HCT116 (cell line): ENCODE measurements around the gene CSNK2A1. TPM values are rescaled to one million over a fixed set of nuclear protein-coding genes. Genes with fewer than 3 reads are reported as not detected.

Experiments
- ATAC-seq: fragments of 200-7000 bp; cut with Tn5 transposase; 2 replicates; pipeline ENCODE4 v1.9.1; 2020; ENCODE audit warnings: mild to moderate bottlenecking, moderate library complexity
- BruUV-seq: library from RNA; stranded (reverse); fragments of 400-500 nt; replicated peaks from 2 replicates; lab custom pipeline; 2021; lab: Mats Ljungman, UMichigan
- CTCF ChIA-PET: fragments of 300-600 bp; sonication (Branson Sonifier 250); formaldehyde crosslinking; loops from one replicate; lab custom pipeline; 2021; ENCODE audit warnings: antibody characterized with exemption; lab: Charles Lee
- POLR2A ChIA-PET: fragments of 300-600, 350-600 bp; sonication (Branson Sonifier 250); formaldehyde crosslinking; loops from one replicate; lab custom pipeline; 2021; ENCODE audit warnings: antibody characterized with exemption; lab: Charles Lee
- RAD21 ChIA-PET, 2 experiments: fragments of 300-600 bp; sonication (Branson Sonifier 250); formaldehyde crosslinking; loops; one replicate each; lab custom pipeline; 2023; ENCODE audit warnings: low total read pairs in 2 of 2; ENCODE audit not compliant: uncharacterized antibody in 2 of 2, unreplicated experiment in 2 of 2, low non-redundant PET in 1 of 2; lab: Charles Lee
- DNase-seq: peaks from one replicate; pipeline ENCODE4 v3.0.0-alpha.2; 2010; ENCODE audit warnings: low read depth, low spot score
- H2AFZ ChIP-seq: fragments of 200-600 bp; shearing (Covaris generic), sonication (generic); 2 replicates; pipeline ENCODE4 v1.6.1; 2017; ENCODE audit warnings: low read depth, mixed run types, mixed read lengths, antibody characterized with exemption, low read length; ENCODE audit not compliant: poor library complexity, severe bottlenecking
- H3K27ac ChIP-seq: 2 replicates; pipeline ENCODE4 v1.5.1; 2012; ENCODE audit warnings: low read depth, low read length
- H3K27me3 ChIP-seq: fragments of 200-600 bp; sonication (generic); 2 replicates; pipeline ENCODE4 v1.6.1; 2016; ENCODE audit warnings: mixed run types, low read length, mixed read lengths; ENCODE audit not compliant: insufficient read depth
- H3K36me3 ChIP-seq, 2 experiments: fragments of 200-500 bp in 1 of 2; fragments of 200-600 bp in 1 of 2; sonication (Bioruptor generic) in 1 of 2; sonication (generic) in 1 of 2; 2 replicates each; pipeline versions ENCODE4 v1.5.1 to v1.6.1; 2014 to 2016; ENCODE audit warnings: low read length in 2 of 2, inconsistent platforms in 1 of 2, mixed read lengths in 1 of 2, mixed run types in 1 of 2; ENCODE audit not compliant: insufficient read depth in 2 of 2, control insufficient read depth in 1 of 2
- H3K4me1 ChIP-seq, 2 experiments: fragments of 200-600 bp in 1 of 2; sonication (generic) in 1 of 2; 2 replicates each; pipeline versions ENCODE4 v1.5.1 to v1.6.1; 2012 to 2017; ENCODE audit warnings: low read length in 2 of 2, inconsistent platforms in 1 of 2, mild to moderate bottlenecking in 1 of 2, mixed read lengths in 1 of 2, mixed run types in 1 of 2, moderate library complexity in 1 of 2; ENCODE audit not compliant: insufficient read depth in 2 of 2, control insufficient read depth in 1 of 2
- H3K4me2 ChIP-seq: fragments of 200-600 bp; sonication (generic); 2 replicates; pipeline ENCODE4 v1.6.1; 2017; ENCODE audit warnings: mixed run types, low read length, mixed read lengths
- H3K4me3 ChIP-seq, 2 experiments: fragments of 200-600 bp in 1 of 2; sonication (generic) in 1 of 2; replicated peaks in 1 of 2; 2 replicates each; pipeline ENCODE4 v1.5.1; 2011 to 2016; ENCODE audit warnings: low read length in 2 of 2, control low read depth in 1 of 2, low read depth in 1 of 2, mild to moderate bottlenecking in 1 of 2, mixed read lengths in 1 of 2, mixed run types in 1 of 2
- H3K79me2 ChIP-seq: fragments of 200-600 bp; sonication (generic); 2 replicates; pipeline ENCODE4 v1.6.1; 2017; ENCODE audit warnings: mild to moderate bottlenecking, mixed run types, low read length, moderate library complexity, mixed read lengths; ENCODE audit not compliant: insufficient read depth
- H3K9ac ChIP-seq: fragments of 200-600 bp; sonication (generic); 2 replicates; pipeline ENCODE4 v1.6.1; 2016; ENCODE audit warnings: low read length, mixed read lengths
- H3K9me2 ChIP-seq: fragments of 200-600 bp; sonication (generic), shearing (Covaris generic); 2 replicates; pipeline ENCODE4 v1.6.1; 2017; ENCODE audit warnings: mixed run types, mild to moderate bottlenecking, moderate library complexity; ENCODE audit not compliant: insufficient read depth
- H3K9me3 ChIP-seq, 2 experiments: fragments of 200-500 bp in 1 of 2; fragments of 200-600 bp in 1 of 2; sonication (Bioruptor generic) in 1 of 2; sonication (generic) in 1 of 2; 2 replicates each; pipeline ENCODE4 v1.6.1; 2014 to 2017; ENCODE audit warnings: low read length in 2 of 2, mixed read lengths in 2 of 2, inconsistent platforms in 1 of 2, low read depth in 1 of 2, mild to moderate bottlenecking in 1 of 2, mixed run types in 1 of 2, moderate library complexity in 1 of 2; ENCODE audit not compliant: control insufficient read depth in 1 of 2, insufficient read depth in 1 of 2
- H4K20me1 ChIP-seq: fragments of 200-600 bp; sonication (generic), shearing (Covaris generic); 2 replicates; pipeline ENCODE4 v1.6.1; 2017; ENCODE audit warnings: mixed run types, mild to moderate bottlenecking, moderate library complexity; ENCODE audit not compliant: insufficient read depth
- CBX3 ChIP-seq: IDR thresholded peaks from 2 replicates; pipeline ENCODE4 v1.6.1; 2012; ENCODE audit warnings: low read depth
- CEBPB ChIP-seq: IDR thresholded peaks from 2 replicates; pipeline ENCODE4 v1.6.1; 2012; ENCODE audit warnings: low read depth
- ELF1 ChIP-seq: IDR thresholded peaks from 2 replicates; pipeline ENCODE4 v1.6.1; 2012; ENCODE audit warnings: low read depth, borderline replicate concordance
- EZH2 ChIP-seq: fragments of 200-600 bp; sonication (generic); IDR thresholded peaks from 2 replicates; pipeline ENCODE4 v1.6.1; 2017; ENCODE audit warnings: antibody characterized with exemption, mixed run types
- FOSL1 ChIP-seq: IDR thresholded peaks from 2 replicates; pipeline ENCODE4 v1.6.1; 2012; ENCODE audit warnings: low read depth
- JUND ChIP-seq: IDR thresholded peaks from 2 replicates; pipeline ENCODE4 v1.6.1; 2012
- intact Hi-C: fragments of 100-400 bp; cut with micrococcal nuclease; formaldehyde crosslinking; loops from 2 replicates; pipeline ENCODE4 v1.10.0; 2022
- total RNA-seq: library from RNA; stranded (reverse); gene quantifications from one replicate; pipeline ENCODE4 v1.2.1, GENCODE V29; 2021; ENCODE audit not compliant: unreplicated experiment
- TF ChIP-seq, protein P1 (sequence below): IDR thresholded peaks from 2 replicates; pipeline ENCODE4 v1.6.1; 2012
- TF ChIP-seq, protein P2 (sequence below): IDR thresholded peaks from 2 replicates; pipeline ENCODE4 v1.6.1; 2011; ENCODE audit warnings: mild to moderate bottlenecking, low read length, moderate library complexity; ENCODE audit not compliant: insufficient replicate concordance; ENCODE audit errors: extremely low read depth
- TF ChIP-seq, protein P3 (sequence below), 3 experiments: fragments of 200-600 bp in 1 of 3; sonication (generic) in 1 of 3; IDR thresholded peaks in 2 of 3; conservative IDR thresholded peaks in 1 of 3; 2 replicates each; pipeline ENCODE4 v1.5.1; 2012 to 2017; ENCODE audit warnings: low read depth in 2 of 3, low read length in 2 of 3, antibody characterized with exemption in 1 of 3, borderline replicate concordance in 1 of 3, control low read depth in 1 of 3, mild to moderate bottlenecking in 1 of 3, mixed read lengths in 1 of 3, mixed run types in 1 of 3, moderate library complexity in 1 of 3; ENCODE audit not compliant: insufficient read depth in 1 of 3
- TF ChIP-seq, protein P4 (sequence below): IDR thresholded peaks from 2 replicates; pipeline ENCODE4 v1.6.1; 2012; ENCODE audit warnings: low read depth

CSNK2A1 gene
- total RNA-seq, 1 experiment from 2014 or later: 284 TPM

DNA sequence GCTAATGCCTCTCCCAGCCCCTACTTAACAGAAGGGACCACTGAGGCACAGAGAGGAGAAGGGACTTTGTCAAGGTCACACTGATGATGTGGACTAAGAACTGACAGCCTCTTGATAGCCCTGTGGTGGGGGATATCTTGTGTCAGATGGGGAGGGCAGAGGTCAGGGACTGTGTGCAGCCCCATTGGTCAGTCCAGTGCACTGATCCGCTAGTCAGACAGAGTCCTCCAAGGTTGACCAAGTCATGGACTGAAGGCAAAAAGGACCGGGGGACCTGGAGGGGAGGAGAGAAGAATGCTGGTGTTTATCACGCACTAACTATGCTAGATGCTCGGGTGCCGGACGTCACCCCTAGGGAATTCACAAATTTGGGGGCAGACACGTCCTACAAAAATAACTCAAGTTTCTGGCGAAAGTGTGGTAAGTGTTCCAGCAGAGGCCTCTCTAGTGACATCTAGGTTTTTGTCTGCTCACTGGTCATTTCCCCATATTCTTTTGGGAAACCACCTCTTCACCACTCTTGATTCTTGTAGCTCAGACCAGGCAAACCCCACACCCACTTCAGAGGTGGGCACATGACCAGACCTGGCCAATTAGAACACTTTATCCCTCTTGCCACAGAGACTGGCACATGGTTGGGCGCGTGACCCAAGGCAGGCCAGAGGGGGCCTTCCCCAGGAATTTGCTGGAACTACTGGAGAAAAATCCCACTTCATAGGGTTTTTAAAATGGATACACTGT is 45.5 kb upstream of the CSNK2A1 start:
- Histone ChIP-seq H3K36me3 (no peaks in the 10 kb centered on the region), H3K79me2 (no peaks in the 10 kb centered on the region), H3K4me3 (no peak overlapping the region), H3K4me1 (peaks cover 2 to 10% of the 10 kb centered on the region in 2 experiments; a peak in 3 of 4 replicates), H3K4me2 (no peak overlapping the region), H2AFZ (peak overlapping the region; percentile 82), H3K9me3 (no peaks in the 10 kb centered on the region), H4K20me1 (no peaks in the 10 kb centered on the region), H3K9me2 (no peaks in the 10 kb centered on the region), H3K27ac (no peak overlapping the region), H3K9ac (no peak overlapping the region), H3K27me3 (peaks cover 3% of the 10 kb centered on the region; the same call in 1 of the 2 replicates)
- ATAC-seq: peak; percentile 94
- TF ChIP-seq, protein P1, sequence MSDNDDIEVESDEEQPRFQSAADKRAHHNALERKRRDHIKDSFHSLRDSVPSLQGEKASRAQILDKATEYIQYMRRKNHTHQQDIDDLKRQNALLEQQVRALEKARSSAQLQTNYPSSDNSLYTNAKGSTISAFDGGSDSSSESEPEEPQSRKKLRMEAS: peak; percentile 56; the same call in 1 of the 2 replicates
- TF ChIP-seq CEBPB: no peak
- intact Hi-C loops: no loop called here
- DNase-seq: peak; percentile 22
- POLR2A ChIA-PET: no interaction called here
- CTCF ChIA-PET: interaction anchor here (1.0 to 1.3 kb wide), 2 partner anchors 12 to 14 kb away, joined by 3 read pairs; no protein-coding TSS in a partner anchor
- no TSS peak for BruUV-seq
- RAD21 ChIA-PET: no interaction called here

DNA sequence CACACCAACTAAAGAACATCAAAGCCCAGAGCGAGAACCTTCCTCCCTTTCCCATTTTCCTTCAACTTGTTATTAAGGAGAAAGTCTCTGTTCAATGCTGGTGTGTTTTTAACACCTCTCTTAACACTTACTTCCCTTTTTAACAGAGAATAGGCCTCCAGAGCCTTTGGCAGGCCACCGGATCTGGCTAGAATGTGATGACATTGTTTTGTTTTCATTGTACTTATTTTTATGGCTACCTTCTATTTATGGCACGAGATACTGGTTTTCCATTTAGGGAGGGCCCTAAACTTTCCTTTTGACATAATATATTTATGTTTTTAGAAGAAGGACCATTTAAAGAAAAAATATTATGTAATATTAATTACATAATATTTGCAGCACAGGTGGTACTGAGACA is 44.9 kb upstream of the CSNK2A1 start:
- Histone ChIP-seq H3K79me2 (no peaks in the 10 kb centered on the region), H3K4me2 (no peak overlapping the region), H3K4me1 (peaks cover 2 to 10% of the 10 kb centered on the region in 2 experiments; a peak in 3 of 4 replicates), H4K20me1 (no peaks in the 10 kb centered on the region), H3K27ac (no peak overlapping the region), H2AFZ (no peak overlapping the region), H3K4me3 (no peak overlapping the region), H3K9ac (no peak overlapping the region), H3K9me2 (no peaks in the 10 kb centered on the region), H3K27me3 (peaks cover 3% of the 10 kb centered on the region; the same call in 1 of the 2 replicates), H3K9me3 (no peaks in the 10 kb centered on the region), H3K36me3 (no peaks in the 10 kb centered on the region)
- no peak for TF ChIP-seq JUND
- TF ChIP-seq FOSL1: no peak
- TF ChIP-seq, protein P2, sequence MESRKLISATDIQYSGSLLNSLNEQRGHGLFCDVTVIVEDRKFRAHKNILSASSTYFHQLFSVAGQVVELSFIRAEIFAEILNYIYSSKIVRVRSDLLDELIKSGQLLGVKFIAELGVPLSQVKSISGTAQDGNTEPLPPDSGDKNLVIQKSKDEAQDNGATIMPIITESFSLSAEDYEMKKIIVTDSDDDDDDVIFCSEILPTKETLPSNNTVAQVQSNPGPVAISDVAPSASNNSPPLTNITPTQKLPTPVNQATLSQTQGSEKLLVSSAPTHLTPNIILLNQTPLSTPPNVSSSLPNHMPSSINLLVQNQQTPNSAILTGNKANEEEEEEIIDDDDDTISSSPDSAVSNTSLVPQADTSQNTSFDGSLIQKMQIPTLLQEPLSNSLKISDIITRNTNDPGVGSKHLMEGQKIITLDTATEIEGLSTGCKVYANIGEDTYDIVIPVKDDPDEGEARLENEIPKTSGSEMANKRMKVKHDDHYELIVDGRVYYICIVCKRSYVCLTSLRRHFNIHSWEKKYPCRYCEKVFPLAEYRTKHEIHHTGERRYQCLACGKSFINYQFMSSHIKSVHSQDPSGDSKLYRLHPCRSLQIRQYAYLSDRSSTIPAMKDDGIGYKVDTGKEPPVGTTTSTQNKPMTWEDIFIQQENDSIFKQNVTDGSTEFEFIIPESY: no peak
- no peak for TF ChIP-seq ELF1
- no peak for TF ChIP-seq EZH2
- no peak for TF ChIP-seq CBX3
- TF ChIP-seq, protein P3, sequence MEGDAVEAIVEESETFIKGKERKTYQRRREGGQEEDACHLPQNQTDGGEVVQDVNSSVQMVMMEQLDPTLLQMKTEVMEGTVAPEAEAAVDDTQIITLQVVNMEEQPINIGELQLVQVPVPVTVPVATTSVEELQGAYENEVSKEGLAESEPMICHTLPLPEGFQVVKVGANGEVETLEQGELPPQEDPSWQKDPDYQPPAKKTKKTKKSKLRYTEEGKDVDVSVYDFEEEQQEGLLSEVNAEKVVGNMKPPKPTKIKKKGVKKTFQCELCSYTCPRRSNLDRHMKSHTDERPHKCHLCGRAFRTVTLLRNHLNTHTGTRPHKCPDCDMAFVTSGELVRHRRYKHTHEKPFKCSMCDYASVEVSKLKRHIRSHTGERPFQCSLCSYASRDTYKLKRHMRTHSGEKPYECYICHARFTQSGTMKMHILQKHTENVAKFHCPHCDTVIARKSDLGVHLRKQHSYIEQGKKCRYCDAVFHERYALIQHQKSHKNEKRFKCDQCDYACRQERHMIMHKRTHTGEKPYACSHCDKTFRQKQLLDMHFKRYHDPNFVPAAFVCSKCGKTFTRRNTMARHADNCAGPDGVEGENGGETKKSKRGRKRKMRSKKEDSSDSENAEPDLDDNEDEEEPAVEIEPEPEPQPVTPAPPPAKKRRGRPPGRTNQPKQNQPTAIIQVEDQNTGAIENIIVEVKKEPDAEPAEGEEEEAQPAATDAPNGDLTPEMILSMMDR (IDR thresholded peaks at IDR 0.05 in 2 of 3, conservative IDR thresholded peaks at IDR 0.05 in 1 of 3; ENCODE audit: borderline replicate concordance in 1 of 3, insufficient read depth in 1 of 3, low read depth in 2 of 3, low read length in 2 of 3): no peak
- TF ChIP-seq, protein P4, sequence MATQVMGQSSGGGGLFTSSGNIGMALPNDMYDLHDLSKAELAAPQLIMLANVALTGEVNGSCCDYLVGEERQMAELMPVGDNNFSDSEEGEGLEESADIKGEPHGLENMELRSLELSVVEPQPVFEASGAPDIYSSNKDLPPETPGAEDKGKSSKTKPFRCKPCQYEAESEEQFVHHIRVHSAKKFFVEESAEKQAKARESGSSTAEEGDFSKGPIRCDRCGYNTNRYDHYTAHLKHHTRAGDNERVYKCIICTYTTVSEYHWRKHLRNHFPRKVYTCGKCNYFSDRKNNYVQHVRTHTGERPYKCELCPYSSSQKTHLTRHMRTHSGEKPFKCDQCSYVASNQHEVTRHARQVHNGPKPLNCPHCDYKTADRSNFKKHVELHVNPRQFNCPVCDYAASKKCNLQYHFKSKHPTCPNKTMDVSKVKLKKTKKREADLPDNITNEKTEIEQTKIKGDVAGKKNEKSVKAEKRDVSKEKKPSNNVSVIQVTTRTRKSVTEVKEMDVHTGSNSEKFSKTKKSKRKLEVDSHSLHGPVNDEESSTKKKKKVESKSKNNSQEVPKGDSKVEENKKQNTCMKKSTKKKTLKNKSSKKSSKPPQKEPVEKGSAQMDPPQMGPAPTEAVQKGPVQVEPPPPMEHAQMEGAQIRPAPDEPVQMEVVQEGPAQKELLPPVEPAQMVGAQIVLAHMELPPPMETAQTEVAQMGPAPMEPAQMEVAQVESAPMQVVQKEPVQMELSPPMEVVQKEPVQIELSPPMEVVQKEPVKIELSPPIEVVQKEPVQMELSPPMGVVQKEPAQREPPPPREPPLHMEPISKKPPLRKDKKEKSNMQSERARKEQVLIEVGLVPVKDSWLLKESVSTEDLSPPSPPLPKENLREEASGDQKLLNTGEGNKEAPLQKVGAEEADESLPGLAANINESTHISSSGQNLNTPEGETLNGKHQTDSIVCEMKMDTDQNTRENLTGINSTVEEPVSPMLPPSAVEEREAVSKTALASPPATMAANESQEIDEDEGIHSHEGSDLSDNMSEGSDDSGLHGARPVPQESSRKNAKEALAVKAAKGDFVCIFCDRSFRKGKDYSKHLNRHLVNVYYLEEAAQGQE: no peak
- intact Hi-C loops: no loop called here
- no peak for ATAC-seq
- ChIA-PET RAD21 (no interaction called here), POLR2A (no interaction called here), CTCF (no interaction called here)
- DNase-seq: no peak
- BruUV-seq: no TSS peak
